MM.1S (cell line): ENCODE results near the gene PLSCR3.
"Not testable (repeated sequence)": the region's sequence is repeated elsewhere in the genome, so short reads cannot be mapped to it uniquely, and the experiment has no call there.

Experiments used
- CTCF ChIP-seq: fragments of 300-600 bp; sonication (generic); IDR thresholded peaks from 2 replicates; pipeline ENCODE4 v1.5.1; 2016; ENCODE audit warnings: antibody characterized with exemption, low read length, mixed read lengths
- EZH2 ChIP-seq: fragments of 300-600 bp; sonication (generic); optimal IDR thresholded peaks from 2 replicates; pipeline ENCODE3; 2017; ENCODE audit warnings: low read depth, mild to moderate bottlenecking, antibody characterized with exemption, low read length, mixed read lengths
- EZH2phosphoT487 ChIP-seq: fragments of 300-600 bp; sonication (generic); IDR thresholded peaks from 2 replicates; pipeline ENCODE4 v1.6.1; 2018; ENCODE audit warnings: antibody characterized with exemption, low read length

GRCh38 chr17:7368599-7368994 is 25.7 kb downstream of the PLSCR3 start:
- TF ChIP-seq CTCF, EZH2, EZH2phosphoT487: not testable (repeated sequence)
